Activated gamma-delta T cell treated with anti-CD3 and anti-CD28 coated beads, Interleukin-2, amount 50 U/mL, for 16 hours (primary cell): Measurements from ENCODE around the gene NFATC1.
"Not testable (repeated sequence)": the region's sequence is repeated elsewhere in the genome, so short reads cannot be mapped to it uniquely, and the experiment has no call there.

Experiments
- DNase-seq: peaks from one replicate; pipeline ENCODE4 v3.0.0-alpha.2; 2020; ENCODE audit warnings: low read depth

Gene NFATC1

GRCh38 chr18:79476031-79476917, 80.5 kb downstream of the NFATC1 start:
- DNase-seq: no peak

GRCh38 chr18:79476918-79477571, 81.3 kb downstream of the NFATC1 start:
- no peak for DNase-seq

GRCh38 chr18:79477711-79478483, 82.2 kb downstream of the NFATC1 start:
- no peak for DNase-seq

- DNase-seq: no peak
These were observed 82.9 kb downstream of the NFATC1 start for GRCh38 chr18:79478484-79479115.

GRCh38 chr18:79479116-79479760, 83.5 kb downstream of the NFATC1 start:
- DNase-seq: no peak

GRCh38 chr18:79479761-79480161, 84.0 kb downstream of the NFATC1 start:
- DNase-seq: no peak

- DNase-seq: no peak
These were observed 84.7 kb downstream of the NFATC1 start for GRCh38 chr18:79480171-79481045.

- no peak for DNase-seq
These were observed 85.5 kb downstream of the NFATC1 start for GRCh38 chr18:79481046-79481790.

GRCh38 chr18:79483393-79483792, 87.7 kb downstream of the NFATC1 start:
- DNase-seq: not testable (repeated sequence)

- DNase-seq: no peak
These were observed 88.3 kb downstream of the NFATC1 start for GRCh38 chr18:79483971-79484491.

GRCh38 chr18:79484661-79485621, 89.2 kb downstream of the NFATC1 start:
- DNase-seq: no peak

GRCh38 chr18:79485788-79486355, 90.1 kb downstream of the NFATC1 start:
- DNase-seq: no peak

- DNase-seq: no peak
These were observed 90.8 kb downstream of the NFATC1 start for GRCh38 chr18:79486356-79487182.

- DNase-seq: no peak
These were observed 91.6 kb downstream of the NFATC1 start for GRCh38 chr18:79487183-79487800.

- DNase-seq: no peak
These were observed 92.1 kb downstream of the NFATC1 start for GRCh38 chr18:79487801-79488201.

GRCh38 chr18:79488311-79489050, 92.8 kb downstream of the NFATC1 start:
- no peak for DNase-seq
